Measurements from ENCODE around the gene OR10V1. TPM values are rescaled to one million over a fixed set of nuclear protein-coding genes. Genes with fewer than 3 reads are reported as not detected.

Gene OR10V1
- total and polyA plus RNA-seq, 9 of the 15 experiments (the other 6 are each of a cell fraction or from before 2014, with no cell fraction given), result not detected

DNA sequence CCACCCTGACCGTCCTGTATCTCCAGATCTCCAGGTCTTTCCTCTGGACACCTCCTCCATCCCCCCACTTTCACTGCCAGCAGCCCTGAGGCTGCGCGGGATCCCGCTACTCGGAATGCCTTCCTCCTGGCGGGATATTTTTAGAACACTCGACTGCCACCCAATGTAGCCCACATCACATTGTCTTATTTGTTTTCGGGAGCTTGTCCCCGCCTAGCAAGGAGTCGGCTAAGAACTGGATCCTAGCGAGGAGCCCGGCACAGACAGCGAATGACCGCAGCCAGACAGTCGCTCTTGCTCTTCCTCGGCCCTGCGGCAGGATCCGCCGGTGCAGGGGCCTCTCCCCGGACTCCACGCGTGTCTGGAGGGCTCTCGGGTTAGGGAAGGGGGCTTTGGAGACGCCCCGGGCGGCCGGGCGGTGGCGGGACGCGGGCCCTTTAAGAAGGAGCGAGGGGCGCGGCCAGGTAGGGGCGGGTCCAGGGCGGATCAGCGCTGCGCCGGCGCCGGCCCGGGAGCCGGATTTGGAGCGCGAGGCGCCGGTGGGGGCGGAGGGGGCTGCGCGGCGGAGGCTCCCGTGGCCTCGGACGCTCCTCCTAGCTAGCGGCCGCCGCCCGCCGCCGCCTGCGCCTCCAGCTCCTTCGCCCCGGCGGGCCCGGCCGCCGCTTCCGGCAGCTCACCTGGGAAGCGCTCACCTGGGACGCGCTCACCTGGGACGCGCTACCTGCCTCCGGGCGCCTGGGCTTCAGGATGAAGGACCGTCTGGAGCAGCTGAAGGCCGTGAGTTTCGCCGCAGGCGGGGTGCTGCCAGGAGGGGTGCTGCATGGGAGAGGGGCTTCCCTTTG is 41.4 kb upstream of the OR10V1 start, which contains the start of gene STX3 (continued):
- TF ChIP-seq KDM2B (CRISPR knock-in tag; IDR thresholded peaks at IDR 0.05), result 0 out of 2 replicates have a peak, but pooled peaks have one; percentile 56
- no peak for TF ChIP-seq IFI16 (CRISPR knock-in tag; IDR thresholded peaks at IDR 0.05)
- peak; percentile 73; the same call in 1 of the 2 replicates for TF ChIP-seq PHF8 (IDR thresholded peaks at IDR 0.05; ENCODE audit: borderline replicate concordance, low read length)
- TF ChIP-seq, protein P1, sequence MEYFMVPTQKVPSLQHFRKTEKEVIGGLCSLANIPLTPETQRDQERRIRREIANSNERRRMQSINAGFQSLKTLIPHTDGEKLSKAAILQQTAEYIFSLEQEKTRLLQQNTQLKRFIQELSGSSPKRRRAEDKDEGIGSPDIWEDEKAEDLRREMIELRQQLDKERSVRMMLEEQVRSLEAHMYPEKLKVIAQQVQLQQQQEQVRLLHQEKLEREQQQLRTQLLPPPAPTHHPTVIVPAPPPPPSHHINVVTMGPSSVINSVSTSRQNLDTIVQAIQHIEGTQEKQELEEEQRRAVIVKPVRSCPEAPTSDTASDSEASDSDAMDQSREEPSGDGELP (CRISPR knock-in tag; IDR thresholded peaks at IDR 0.05; ENCODE audit: borderline replicate concordance), result peak; percentile 48; the same call in 1 of the 2 replicates
- no peak for TF ChIP-seq FUS (optimal IDR thresholded peaks at IDR 0.05; ENCODE audit: low read depth, low read length)
- no peak for TF ChIP-seq HNRNPK (IDR thresholded peaks at IDR 0.05; ENCODE audit: low read depth, low read length, poor library complexity, severe bottlenecking)
- TF ChIP-seq, protein P2, sequence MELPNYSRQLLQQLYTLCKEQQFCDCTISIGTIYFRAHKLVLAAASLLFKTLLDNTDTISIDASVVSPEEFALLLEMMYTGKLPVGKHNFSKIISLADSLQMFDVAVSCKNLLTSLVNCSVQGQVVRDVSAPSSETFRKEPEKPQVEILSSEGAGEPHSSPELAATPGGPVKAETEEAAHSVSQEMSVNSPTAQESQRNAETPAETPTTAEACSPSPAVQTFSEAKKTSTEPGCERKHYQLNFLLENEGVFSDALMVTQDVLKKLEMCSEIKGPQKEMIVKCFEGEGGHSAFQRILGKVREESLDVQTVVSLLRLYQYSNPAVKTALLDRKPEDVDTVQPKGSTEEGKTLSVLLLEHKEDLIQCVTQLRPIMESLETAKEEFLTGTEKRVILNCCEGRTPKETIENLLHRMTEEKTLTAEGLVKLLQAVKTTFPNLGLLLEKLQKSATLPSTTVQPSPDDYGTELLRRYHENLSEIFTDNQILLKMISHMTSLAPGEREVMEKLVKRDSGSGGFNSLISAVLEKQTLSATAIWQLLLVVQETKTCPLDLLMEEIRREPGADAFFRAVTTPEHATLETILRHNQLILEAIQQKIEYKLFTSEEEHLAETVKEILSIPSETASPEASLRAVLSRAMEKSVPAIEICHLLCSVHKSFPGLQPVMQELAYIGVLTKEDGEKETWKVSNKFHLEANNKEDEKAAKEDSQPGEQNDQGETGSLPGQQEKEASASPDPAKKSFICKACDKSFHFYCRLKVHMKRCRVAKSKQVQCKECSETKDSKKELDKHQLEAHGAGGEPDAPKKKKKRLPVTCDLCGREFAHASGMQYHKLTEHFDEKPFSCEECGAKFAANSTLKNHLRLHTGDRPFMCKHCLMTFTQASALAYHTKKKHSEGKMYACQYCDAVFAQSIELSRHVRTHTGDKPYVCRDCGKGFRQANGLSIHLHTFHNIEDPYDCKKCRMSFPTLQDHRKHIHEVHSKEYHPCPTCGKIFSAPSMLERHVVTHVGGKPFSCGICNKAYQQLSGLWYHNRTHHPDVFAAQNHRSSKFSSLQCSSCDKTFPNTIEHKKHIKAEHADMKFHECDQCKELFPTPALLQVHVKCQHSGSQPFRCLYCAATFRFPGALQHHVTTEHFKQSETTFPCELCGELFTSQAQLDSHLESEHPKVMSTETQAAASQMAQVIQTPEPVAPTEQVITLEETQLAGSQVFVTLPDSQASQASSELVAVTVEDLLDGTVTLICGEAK (IDR thresholded peaks at IDR 0.05), result no peak; the same call in 1 of the 2 replicates
- TF ChIP-seq, protein P2 (CRISPR knock-in tag; IDR thresholded peaks at IDR 0.05), result no peak
